BJ (cell line): Measurements from ENCODE around the gene ZNF197. TPM values are rescaled to one million over a fixed set of nuclear protein-coding genes. Genes with fewer than 3 reads are reported as not detected.

Source experiments
- CTCF ChIA-PET: fragments of 350-600 bp; formaldehyde crosslinking; extraction: SDS; loops from one replicate; lab custom pipeline; 2021; ENCODE audit warnings: antibody characterized with exemption, inconsistent platforms; lab: Yijun Ruan, JAX
- POLR2A ChIA-PET: fragments of 300-600 bp; sonication (Branson Sonifier 250); formaldehyde crosslinking; extraction: SDS; loops from one replicate; lab custom pipeline; 2021; ENCODE audit warnings: antibody characterized with exemption; lab: Charles Lee
- DNase-seq: peaks from one replicate; pipeline ENCODE4 v3.0.0-alpha.2; 2011; ENCODE audit warnings: low read depth
- H3K27me3 ChIP-seq: 2 replicates; pipeline ENCODE4 v1.6.0; 2011; ENCODE audit warnings: low read length; ENCODE audit not compliant: control insufficient read depth, insufficient read depth
- H3K36me3 ChIP-seq: 2 replicates; pipeline ENCODE4 v1.5.1; 2011; ENCODE audit warnings: low read length; ENCODE audit not compliant: control insufficient read depth, insufficient read depth
- H3K4me3 ChIP-seq: 2 replicates; pipeline ENCODE4 v1.5.1; 2011; ENCODE audit warnings: low read depth, mild to moderate bottlenecking, control low read depth, low read length
- polyA plus RNA-seq: library from polyadenylated mRNA; depleted of rRNA; stranded (reverse); fragments of >200 nt; gene quantifications from 2 replicates; pipeline ENCODE4 v1.2.3, GENCODE V29; 2011; rRNA removed
- TF ChIP-seq, protein P1 (sequence below): IDR thresholded peaks from 2 replicates; pipeline ENCODE4 v1.5.1; 2011; ENCODE audit warnings: low read depth, mild to moderate bottlenecking, control low read depth, inconsistent platforms, low read length, moderate library complexity; ENCODE audit not compliant: insufficient read depth

The ZNF197 gene
- polyA plus RNA-seq, 1 experiment, result 6.8 TPM

DNA sequence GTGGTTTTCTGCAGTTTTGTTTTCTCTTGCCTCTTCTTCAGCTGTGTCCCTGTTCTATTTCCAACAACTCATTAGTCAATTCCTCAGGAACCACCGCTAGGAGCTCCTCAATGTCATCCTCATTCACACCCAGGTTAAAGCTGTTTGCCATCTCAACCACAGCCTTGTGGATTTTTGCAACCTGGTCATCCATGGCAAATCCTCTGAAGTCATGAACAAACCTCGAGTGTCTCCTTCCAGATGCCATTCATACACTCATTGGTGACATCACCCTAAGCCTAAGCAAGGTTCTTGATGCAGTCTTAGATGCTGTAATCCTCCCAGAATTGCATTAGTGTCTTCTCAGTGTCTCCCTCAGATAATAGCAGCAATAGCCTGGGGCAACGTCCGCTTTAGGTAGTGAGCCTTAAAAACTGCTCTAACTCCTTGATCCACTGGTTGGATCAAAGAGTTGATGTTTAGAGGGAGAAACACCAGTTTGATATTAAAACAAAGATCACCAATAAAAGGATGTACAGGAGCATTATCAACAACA is 56.2 kb downstream of the ZNF197 start:
- no peak for DNase-seq
- TF ChIP-seq, protein P1, sequence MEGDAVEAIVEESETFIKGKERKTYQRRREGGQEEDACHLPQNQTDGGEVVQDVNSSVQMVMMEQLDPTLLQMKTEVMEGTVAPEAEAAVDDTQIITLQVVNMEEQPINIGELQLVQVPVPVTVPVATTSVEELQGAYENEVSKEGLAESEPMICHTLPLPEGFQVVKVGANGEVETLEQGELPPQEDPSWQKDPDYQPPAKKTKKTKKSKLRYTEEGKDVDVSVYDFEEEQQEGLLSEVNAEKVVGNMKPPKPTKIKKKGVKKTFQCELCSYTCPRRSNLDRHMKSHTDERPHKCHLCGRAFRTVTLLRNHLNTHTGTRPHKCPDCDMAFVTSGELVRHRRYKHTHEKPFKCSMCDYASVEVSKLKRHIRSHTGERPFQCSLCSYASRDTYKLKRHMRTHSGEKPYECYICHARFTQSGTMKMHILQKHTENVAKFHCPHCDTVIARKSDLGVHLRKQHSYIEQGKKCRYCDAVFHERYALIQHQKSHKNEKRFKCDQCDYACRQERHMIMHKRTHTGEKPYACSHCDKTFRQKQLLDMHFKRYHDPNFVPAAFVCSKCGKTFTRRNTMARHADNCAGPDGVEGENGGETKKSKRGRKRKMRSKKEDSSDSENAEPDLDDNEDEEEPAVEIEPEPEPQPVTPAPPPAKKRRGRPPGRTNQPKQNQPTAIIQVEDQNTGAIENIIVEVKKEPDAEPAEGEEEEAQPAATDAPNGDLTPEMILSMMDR, result no peak
- CTCF ChIA-PET, result no interaction called here
- H3K36me3 ChIP-seq, result no peaks in the 10 kb centered on the region
- POLR2A ChIA-PET, result no interaction called here
- no peak overlapping the region for H3K4me3 ChIP-seq
- no peaks in the 10 kb centered on the region for H3K27me3 ChIP-seq

DNA sequence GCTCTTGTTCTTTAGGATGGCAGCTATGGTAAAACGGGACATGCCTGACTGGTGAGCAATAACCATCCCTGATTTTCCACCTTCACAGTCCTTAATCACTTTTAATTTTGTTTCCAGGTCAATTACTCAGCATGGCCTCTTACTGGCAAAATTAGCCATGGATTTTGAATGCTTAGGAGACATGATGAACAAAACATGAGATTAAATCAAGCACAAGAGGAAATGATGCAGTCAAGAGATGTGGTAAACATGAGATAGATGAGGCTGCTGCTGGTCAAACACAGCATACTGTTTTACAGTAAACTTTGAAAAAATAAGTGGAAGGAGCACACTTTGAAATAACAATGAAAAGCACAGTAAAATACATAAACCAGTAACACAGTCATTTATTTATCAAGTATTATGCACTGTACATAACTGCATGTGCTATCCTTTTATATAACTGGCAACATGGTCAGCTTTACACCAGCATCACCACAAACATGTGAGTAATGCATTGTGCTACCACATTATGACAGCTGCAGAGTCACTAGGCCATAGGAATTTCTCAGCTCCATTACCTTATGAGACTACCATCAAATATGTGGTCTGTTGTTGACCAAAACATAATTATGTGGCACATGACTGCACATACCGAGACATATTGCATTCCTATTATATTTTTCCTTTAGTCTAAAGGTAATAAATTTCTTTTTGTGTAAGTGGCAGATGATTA is 57.5 kb downstream of the ZNF197 start:
- no peak overlapping the region for H3K4me3 ChIP-seq
- ChIA-PET POLR2A (no interaction called here), CTCF (interaction anchor here (1.4 kb wide), 1 partner anchor 14 kb away, joined by 3 read pairs; no protein-coding TSS in a partner anchor)
- H3K27me3 ChIP-seq, result no peaks in the 10 kb centered on the region
- H3K36me3 ChIP-seq, result no peaks in the 10 kb centered on the region
- no peak for DNase-seq
- TF ChIP-seq, protein P1, result no peak

DNA sequence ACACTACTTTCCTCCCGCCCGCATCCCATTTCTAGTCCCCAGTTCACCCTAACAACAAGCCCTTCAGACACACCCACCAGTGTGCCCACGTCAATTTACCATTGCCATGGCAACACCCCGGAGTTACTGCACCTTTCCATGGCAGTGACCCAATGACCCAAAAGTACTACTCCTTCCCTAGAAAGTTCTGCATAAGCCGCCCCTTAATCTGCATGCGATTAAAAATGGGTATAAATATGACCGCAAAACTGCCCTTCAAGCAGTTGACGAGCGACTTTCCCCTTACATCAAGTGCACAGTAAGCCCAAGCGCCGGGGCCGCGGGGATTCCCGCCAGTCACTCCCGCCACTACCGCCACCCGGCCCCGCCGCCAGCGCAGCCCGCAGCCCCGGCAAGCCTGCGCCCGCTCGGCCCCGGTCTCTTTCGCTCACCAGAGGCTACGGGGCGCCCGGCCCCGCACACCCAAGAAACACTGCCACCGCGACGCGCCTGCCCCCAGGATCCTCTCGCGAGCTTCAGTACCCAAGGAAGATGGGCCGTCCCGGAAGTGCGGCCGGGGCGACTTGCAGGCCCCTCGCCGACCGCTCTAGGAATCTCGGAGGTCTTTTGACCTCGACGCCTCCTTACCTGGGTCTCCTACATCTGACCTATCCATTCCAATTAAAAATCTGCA is 60.4 kb downstream of the ZNF197 start:
- ChIA-PET POLR2A (no interaction called here), CTCF (interaction anchor here (0.6 kb wide), 1 partner anchor 27 kb away, joined by 3 read pairs; no protein-coding TSS in a partner anchor)
- peak overlapping the region; percentile 46 for H3K4me3 ChIP-seq
- TF ChIP-seq, protein P1, result no peak
- H3K27me3 ChIP-seq, result no peaks in the 10 kb centered on the region
- peak; percentile 29 for DNase-seq
- no peaks in the 10 kb centered on the region for H3K36me3 ChIP-seq

DNA sequence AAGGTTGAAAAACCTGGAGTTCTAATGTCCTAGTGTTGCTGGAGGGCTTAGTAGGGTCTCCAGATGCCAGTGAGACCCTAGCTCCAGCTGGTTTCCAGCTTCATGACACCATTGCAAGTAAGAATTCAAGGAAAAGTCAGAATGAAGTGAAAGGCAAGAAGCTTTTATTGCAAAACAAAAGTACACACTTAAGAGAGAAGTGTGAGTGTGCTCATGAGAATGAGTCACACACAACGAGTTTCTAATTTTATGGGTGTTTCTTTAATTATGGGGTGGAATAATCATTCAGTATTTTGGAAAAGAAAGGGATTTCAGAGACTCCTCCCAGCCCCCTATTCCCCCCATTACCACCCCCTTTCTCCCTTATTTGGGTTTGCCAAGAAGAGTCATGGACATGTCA is 63.1 kb downstream of the ZNF197 start:
- no peak for DNase-seq
- TF ChIP-seq, protein P1, result no peak
- no peak overlapping the region for H3K4me3 ChIP-seq
- H3K36me3 ChIP-seq, result no peaks in the 10 kb centered on the region
- H3K27me3 ChIP-seq, result no peaks in the 10 kb centered on the region
- POLR2A ChIA-PET, result no interaction called here
- CTCF ChIA-PET, result interaction anchor here (1.0 kb wide), 1 partner anchor 24 kb away, joined by 3 read pairs; the partner anchor contains the start of gene ZNF502

Other genes starting within 250 kb of the ZNF197 start
- gene ZNF445, start 147.4 kb upstream of the ZNF197 start, polyA plus RNA-seq, result 2.6 and 2.7 TPM in 2 replicates
- gene ZKSCAN7, start 69.8 kb upstream of the ZNF197 start, polyA plus RNA-seq, result 4.7 and 4.8 TPM in 2 replicates
- 0.27 and 0.72 TPM in 2 replicates for gene ZNF660, start 40.1 kb upstream of the ZNF197 start, polyA plus RNA-seq
- 4.7 and 5.3 TPM in 2 replicates for gene ZNF35, start 23.7 kb downstream of the ZNF197 start, polyA plus RNA-seq
- 2.0 and 3.2 TPM in 2 replicates for gene ZNF502, start 87.6 kb downstream of the ZNF197 start, polyA plus RNA-seq
- gene ZNF501, start 104.6 kb downstream of the ZNF197 start, polyA plus RNA-seq, result 3.7 and 4.8 TPM in 2 replicates
- gene KIAA1143, start 136.6 kb downstream of the ZNF197 start, polyA plus RNA-seq, result 8.4 and 16.7 TPM in 2 replicates
- 2.0 and 4.0 TPM in 2 replicates for gene KIF15, start 136.8 kb downstream of the ZNF197 start, polyA plus RNA-seq
- 32.7 and 38.0 TPM in 2 replicates for gene TMEM42, start 236.9 kb downstream of the ZNF197 start, polyA plus RNA-seq
- not detected in 2 replicates for gene TGM4, start 249.6 kb downstream of the ZNF197 start, polyA plus RNA-seq